Activated T-helper 1 cell treated with anti-CD3 and anti-CD28 coated beads, Interleukin-2, amount 50 U/mL, for 16 hours (primary cell): Measurements from ENCODE around the gene MATN1.
"Not testable (repeated sequence)": the region's sequence is repeated elsewhere in the genome, so short reads cannot be mapped to it uniquely, and the experiment has no call there.

Experiments used
- DNase-seq, 2 donors: peaks; one replicate each; pipeline ENCODE4 v3.0.0-alpha.2; 2020; ENCODE audit warnings: low read depth in 1 of 2, low spot score in 1 of 2

Gene MATN1

GRCh38 chr1:30700528-30701257 is 22.7 kb downstream of the MATN1 start:
- DNase-seq, result no peak

- DNase-seq, result no peak
Observed at GRCh38 chr1:30699762-30700161, 23.6 kb downstream of the MATN1 start.

GRCh38 chr1:30698401-30698981 is 24.9 kb downstream of the MATN1 start:
- DNase-seq, result no peak

GRCh38 chr1:30697571-30698376 is 25.6 kb downstream of the MATN1 start:
- DNase-seq, result no peak

- DNase-seq, result no peak
Observed at GRCh38 chr1:30696831-30697230, 26.6 kb downstream of the MATN1 start.

GRCh38 chr1:30695439-30695841 is 27.9 kb downstream of the MATN1 start:
- DNase-seq, result no peak

GRCh38 chr1:30694280-30695175 is 28.9 kb downstream of the MATN1 start:
- DNase-seq, result no peak

- DNase-seq, result no peak
Observed at GRCh38 chr1:30693822-30694221, 29.6 kb downstream of the MATN1 start.

GRCh38 chr1:30693366-30693765 is 30.0 kb downstream of the MATN1 start:
- DNase-seq, result no peak

- DNase-seq, result no peak
Observed at GRCh38 chr1:30692948-30693301, 30.5 kb downstream of the MATN1 start.

GRCh38 chr1:30692201-30692947 is 31.0 kb downstream of the MATN1 start:
- DNase-seq, result no peak

GRCh38 chr1:30691480-30691879 is 31.9 kb downstream of the MATN1 start:
- no peak for DNase-seq

GRCh38 chr1:30689901-30690645 is 33.3 kb downstream of the MATN1 start:
- no peak for DNase-seq

GRCh38 chr1:30688920-30689794 is 34.2 kb downstream of the MATN1 start:
- DNase-seq, result no peak

GRCh38 chr1:30688516-30688915 is 34.9 kb downstream of the MATN1 start:
- not testable (repeated sequence) for DNase-seq

- DNase-seq, result no peak
Observed at GRCh38 chr1:30687886-30688285, 35.5 kb downstream of the MATN1 start.

- DNase-seq, result no peak
Observed at GRCh38 chr1:30686236-30686935, 37.0 kb downstream of the MATN1 start.

GRCh38 chr1:30685796-30686165 is 37.6 kb downstream of the MATN1 start:
- DNase-seq, result no peak
